Naive thymus-derived CD8-positive, alpha-beta T cell (primary cell): ENCODE data around the gene NDST1. TPM values are rescaled to one million over a fixed set of nuclear protein-coding genes. Genes with fewer than 3 reads are reported as not detected.
A peak's percentile ranks its signal among the peaks of the same experiment; 100 is the strongest.

Source experiments
- ATAC-seq, 2 donors: fragments of 150-1000 bp; cut with Tn5 transposase in 1 of 2; sonication (Bioruptor Pico), chemical (Tn5 transposase) in 1 of 2; 1 replicate in 1 of 2; 2 replicates in 1 of 2; pipeline ENCODE4 v1.10.0; 2021; ENCODE audit warnings: mild to moderate bottlenecking in 2 of 2, moderate library complexity in 2 of 2
- POLR2A ChIA-PET: fragments of 350-600 bp; sonication (Branson Sonifier 250); formaldehyde crosslinking; loops from one replicate; lab custom pipeline; 2021; ENCODE audit warnings: antibody characterized with exemption; lab: Charles Lee
- DNase-seq, 10 donors: peaks; one replicate each; pipeline versions ENCODE4 v3.0.0 to v3.0.0-alpha.2; 2020 to 2022
- H3K27ac Mint-ChIP-seq, 10 donors: one replicate each; pipeline ENCODE4 v1.8.0; 2020 to 2022; ENCODE audit warnings: mild to moderate bottlenecking in 10 of 10, mixed read lengths in 10 of 10, moderate library complexity in 4 of 10, inconsistent platforms in 1 of 10
- H3K27me3 Mint-ChIP-seq, 5 donors: one replicate each; pipeline ENCODE4 v1.8.0; 2021 to 2022; ENCODE audit warnings: mixed read lengths in 5 of 5
- H3K36me3 Mint-ChIP-seq, 3 donors: one replicate each; pipeline ENCODE4 v1.8.0; 2020 to 2022; ENCODE audit warnings: mixed read lengths in 3 of 3, mild to moderate bottlenecking in 2 of 3, inconsistent platforms in 1 of 3
- H3K4me1 Mint-ChIP-seq, 4 donors: one replicate each; pipeline ENCODE4 v1.8.0; 2021 to 2022; ENCODE audit warnings: mixed read lengths in 4 of 4
- H3K4me3 Mint-ChIP-seq, 10 donors: one replicate each; pipeline ENCODE4 v1.8.0; 2020 to 2022; ENCODE audit warnings: mild to moderate bottlenecking in 10 of 10, mixed read lengths in 10 of 10, moderate library complexity in 6 of 10, inconsistent platforms in 1 of 10
- H3K9me3 Mint-ChIP-seq, 9 donors: one replicate each; pipeline ENCODE4 v1.8.0; 2020 to 2022; ENCODE audit warnings: mixed read lengths in 9 of 9, mild to moderate bottlenecking in 3 of 9, inconsistent platforms in 1 of 9, moderate library complexity in 1 of 9
- polyA plus RNA-seq, 3 donors: library from polyadenylated mRNA; unstranded; fragments of 300-500 nt; fragmentation: Illumina TruSeq; gene quantifications; one replicate each; pipeline ENCODE4 v1.2.3, GENCODE V29; 2021
- total RNA-seq, 8 experiments: library from RNA in 2 of 8; stranded (reverse) in 2 of 8; gene quantifications; one replicate each; pipeline ENCODE4 v1.2.3 and lab custom pipeline; 2021 to 2026

The NDST1 gene
- total and polyA plus RNA-seq, 5 experiments from 2014 or later, result 0.54 to 0.81 (median 0.55) TPM; not detected in 2

GRCh38 chr5:150491876-150492275 lies 16.1 kb upstream of the NDST1 start:
- POLR2A ChIA-PET, result no interaction called here
- no peak for ATAC-seq
- Mint-ChIP-seq H3K4me3 (no peak overlapping the region), H3K36me3 (no peaks in the 10 kb centered on the region), H3K27me3 (peaks cover 0 to 13% (median 1%) of the 10 kb centered on the region in 5 donors), H3K4me1 (peaks cover 0 to 36% (median 7%) of the 10 kb centered on the region in 4 donors), H3K27ac (peak overlapping the region in 1 of 10 donors; percentile 7), H3K9me3 (no peaks in the 10 kb centered on the region)
- DNase-seq, result no peak

- H3K4me3 Mint-ChIP-seq, result no peak overlapping the region
- DNase-seq, result no peak
- no peak for ATAC-seq
- peaks cover 0 to 29% (median 2%) of the 10 kb centered on the region in 4 donors for H3K4me1 Mint-ChIP-seq
- H3K27me3 Mint-ChIP-seq, result peaks cover 0 to 8% (median 0%) of the 10 kb centered on the region in 5 donors
- H3K36me3 Mint-ChIP-seq, result no peaks in the 10 kb centered on the region
- POLR2A ChIA-PET, result no interaction called here
- H3K9me3 Mint-ChIP-seq, result no peaks in the 10 kb centered on the region
- no peak overlapping the region for H3K27ac Mint-ChIP-seq
Observed at GRCh38 chr5:150492621-150493020, 15.3 kb upstream of the NDST1 start.

- POLR2A ChIA-PET, result no interaction called here
- DNase-seq (no peak), ATAC-seq (no peak)
- H3K27me3 Mint-ChIP-seq, result no peaks in the 10 kb centered on the region
- H3K36me3 Mint-ChIP-seq, result no peaks in the 10 kb centered on the region
- peak overlapping the region in 1 of 10 donors; percentile 21 for H3K27ac Mint-ChIP-seq
- peaks cover 0 to 3% (median 0%) of the 10 kb centered on the region in 4 donors for H3K4me1 Mint-ChIP-seq
- no peaks in the 10 kb centered on the region for H3K9me3 Mint-ChIP-seq
- no peak overlapping the region for H3K4me3 Mint-ChIP-seq
Observed at GRCh38 chr5:150496098-150496497, 11.8 kb upstream of the NDST1 start.

GRCh38 chr5:150496534-150496933 lies 11.4 kb upstream of the NDST1 start:
- DNase-seq (no peak), ATAC-seq (no peak)
- no peaks in the 10 kb centered on the region for H3K27me3 Mint-ChIP-seq
- no peak overlapping the region for H3K4me3 Mint-ChIP-seq
- H3K36me3 Mint-ChIP-seq, result no peaks in the 10 kb centered on the region
- H3K9me3 Mint-ChIP-seq, result no peaks in the 10 kb centered on the region
- POLR2A ChIA-PET, result no interaction called here
- H3K27ac Mint-ChIP-seq, result no peak overlapping the region
- peaks cover 0 to 2% (median 0%) of the 10 kb centered on the region in 4 donors for H3K4me1 Mint-ChIP-seq

GRCh38 chr5:150497274-150497988 lies 10.5 kb upstream of the NDST1 start:
- DNase-seq (no peak), ATAC-seq (no peak)
- Mint-ChIP-seq H3K4me1 (peaks cover 0 to 2% (median 0%) of the 10 kb centered on the region in 4 donors), H3K9me3 (no peaks in the 10 kb centered on the region), H3K36me3 (no peaks in the 10 kb centered on the region), H3K4me3 (no peak overlapping the region), H3K27ac (no peak overlapping the region), H3K27me3 (no peaks in the 10 kb centered on the region)
- POLR2A ChIA-PET, result no interaction called here

GRCh38 chr5:150497989-150498317 lies 10.0 kb upstream of the NDST1 start:
- Mint-ChIP-seq H3K4me3 (no peak overlapping the region), H3K36me3 (no peaks in the 10 kb centered on the region), H3K9me3 (no peaks in the 10 kb centered on the region), H3K27me3 (no peaks in the 10 kb centered on the region), H3K27ac (no peak overlapping the region), H3K4me1 (peaks cover 0 to 2% (median 0%) of the 10 kb centered on the region in 4 donors)
- ATAC-seq (no peak), DNase-seq (no peak)
- POLR2A ChIA-PET, result no interaction called here

GRCh38 chr5:150498501-150498900 lies 9.4 kb upstream of the NDST1 start:
- ATAC-seq (no peak), DNase-seq (no peak)
- Mint-ChIP-seq H3K9me3 (no peaks in the 10 kb centered on the region), H3K4me1 (peaks cover 0 to 2% (median 0%) of the 10 kb centered on the region in 4 donors), H3K27ac (no peak overlapping the region), H3K36me3 (no peaks in the 10 kb centered on the region), H3K4me3 (no peak overlapping the region), H3K27me3 (no peaks in the 10 kb centered on the region)
- POLR2A ChIA-PET, result no interaction called here

GRCh38 chr5:150498971-150499370 lies 9.0 kb upstream of the NDST1 start:
- Mint-ChIP-seq H3K27ac (no peak overlapping the region), H3K4me1 (peaks cover 0 to 2% (median 0%) of the 10 kb centered on the region in 4 donors), H3K36me3 (no peaks in the 10 kb centered on the region), H3K9me3 (no peaks in the 10 kb centered on the region), H3K4me3 (no peak overlapping the region), H3K27me3 (no peaks in the 10 kb centered on the region)
- ATAC-seq (no peak), DNase-seq (no peak)
- POLR2A ChIA-PET, result no interaction called here

- ATAC-seq (no peak), DNase-seq (no peak)
- Mint-ChIP-seq H3K27me3 (no peaks in the 10 kb centered on the region), H3K4me3 (no peak overlapping the region), H3K27ac (peak overlapping the region in 1 of 10 donors; percentile 9), H3K36me3 (no peaks in the 10 kb centered on the region), H3K4me1 (peaks cover 0 to 2% (median 0%) of the 10 kb centered on the region in 4 donors), H3K9me3 (no peaks in the 10 kb centered on the region)
- POLR2A ChIA-PET, result no interaction called here
Observed at GRCh38 chr5:150499437-150499956, 8.4 kb upstream of the NDST1 start.

GRCh38 chr5:150500328-150500841 lies 7.5 kb upstream of the NDST1 start:
- no peak for ATAC-seq
- H3K9me3 Mint-ChIP-seq, result no peaks in the 10 kb centered on the region
- no peak overlapping the region for H3K4me3 Mint-ChIP-seq
- POLR2A ChIA-PET, result no interaction called here
- H3K36me3 Mint-ChIP-seq, result no peaks in the 10 kb centered on the region
- no peaks in the 10 kb centered on the region for H3K27me3 Mint-ChIP-seq
- peaks cover 0 to 2% (median 0%) of the 10 kb centered on the region in 4 donors for H3K4me1 Mint-ChIP-seq
- DNase-seq, result no peak
- H3K27ac Mint-ChIP-seq, result peak overlapping the region in 1 of 10 donors; percentile 32

- H3K27ac Mint-ChIP-seq, result peak overlapping the region in 1 of 10 donors; percentile 32
- peaks cover 0 to 2% (median 0%) of the 10 kb centered on the region in 4 donors for H3K4me1 Mint-ChIP-seq
- no peaks in the 10 kb centered on the region for H3K9me3 Mint-ChIP-seq
- no peak for ATAC-seq
- no peak for DNase-seq
- POLR2A ChIA-PET, result no interaction called here
- no peaks in the 10 kb centered on the region for H3K27me3 Mint-ChIP-seq
- H3K4me3 Mint-ChIP-seq, result no peak overlapping the region
- H3K36me3 Mint-ChIP-seq, result no peaks in the 10 kb centered on the region
Observed at GRCh38 chr5:150500905-150501304, 7.0 kb upstream of the NDST1 start.

- DNase-seq, result no peak
- Mint-ChIP-seq H3K36me3 (no peaks in the 10 kb centered on the region), H3K4me1 (peaks cover 0 to 2% (median 0%) of the 10 kb centered on the region in 4 donors), H3K27ac (peak overlapping the region in 1 of 10 donors; percentile 10), H3K9me3 (no peaks in the 10 kb centered on the region), H3K27me3 (no peaks in the 10 kb centered on the region), H3K4me3 (no peak overlapping the region)
- no peak for ATAC-seq
- POLR2A ChIA-PET, result no interaction called here
Observed at GRCh38 chr5:150502106-150502505, 5.8 kb upstream of the NDST1 start.

GRCh38 chr5:150502847-150503246 lies 5.1 kb upstream of the NDST1 start:
- H3K27ac Mint-ChIP-seq, result peak overlapping the region in 1 of 10 donors; percentile 11
- peaks cover 0 to 2% (median 0%) of the 10 kb centered on the region in 4 donors for H3K4me1 Mint-ChIP-seq
- POLR2A ChIA-PET, result no interaction called here
- DNase-seq (peak in 1 of 10 donors; percentile 34), ATAC-seq (no peak)
- H3K27me3 Mint-ChIP-seq, result no peaks in the 10 kb centered on the region
- H3K36me3 Mint-ChIP-seq, result no peaks in the 10 kb centered on the region
- no peaks in the 10 kb centered on the region for H3K9me3 Mint-ChIP-seq
- H3K4me3 Mint-ChIP-seq, result no peak overlapping the region
